ENCODE data around the gene ONECUT2. TPM values are rescaled to one million over a fixed set of nuclear protein-coding genes. Genes with fewer than 3 reads are reported as not detected.

The ONECUT2 gene
- polyA plus RNA-seq, 3 donors, result under 0.01 to 0.09 (median 0.01) TPM

DNA sequence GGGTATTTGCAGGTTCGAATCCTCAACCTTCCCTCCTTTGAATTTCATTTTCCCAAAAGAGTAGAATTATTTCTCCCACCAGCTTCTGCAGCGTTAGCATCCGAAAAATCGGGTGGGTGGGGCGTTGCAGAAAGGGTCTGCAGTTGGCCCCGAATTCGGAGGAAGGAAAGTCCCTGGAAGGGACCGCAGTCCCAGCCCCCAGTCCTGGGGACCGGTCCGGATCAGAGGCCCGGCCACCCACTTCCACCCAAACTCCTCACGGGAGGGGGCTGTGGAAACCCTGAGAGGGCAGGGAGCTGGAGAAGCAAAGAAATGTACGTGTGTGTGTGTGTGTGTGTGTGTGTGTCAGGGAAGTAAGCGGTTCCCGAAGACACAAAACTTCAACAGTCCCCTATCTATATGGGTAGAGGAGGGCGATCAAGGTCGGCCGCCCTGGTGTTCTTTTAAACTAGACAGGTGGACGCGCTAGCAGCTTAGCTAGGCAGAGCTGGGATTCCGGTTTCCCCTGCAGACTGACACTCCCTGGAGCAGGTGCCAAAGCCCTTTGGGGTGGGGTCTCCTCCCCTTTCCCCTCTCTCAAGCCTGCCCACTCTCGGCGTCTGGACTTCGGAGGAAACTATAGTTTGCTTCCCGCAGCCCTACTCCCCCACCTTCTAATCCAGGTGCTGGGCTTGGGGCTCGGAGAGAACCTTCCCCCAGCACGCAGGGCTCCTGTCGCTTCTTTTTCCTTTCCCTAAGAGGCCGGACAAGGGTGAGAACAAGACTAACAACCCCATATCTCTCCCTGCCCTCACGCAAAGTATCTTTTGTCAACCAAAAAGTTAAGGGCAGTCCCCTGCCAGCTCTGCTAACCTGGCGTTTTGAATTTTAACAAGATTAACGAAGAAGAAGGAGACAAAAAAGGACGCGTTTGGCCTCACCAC is 4.8 kb upstream of the ONECUT2 start:
- no peak overlapping the region for H3K27ac ChIP-seq (ENCODE audit: low read depth, low read length)
- 6 to 8% (median 7%) methylated on average over 34 of the region's 34 CpGs for WGBS, 3 donors

- H3K27ac ChIP-seq (ENCODE audit: low read depth, low read length), result no peak overlapping the region
- WGBS, 3 donors, result 12 to 18% (median 14%) methylated on average over 10 of the region's 10 CpGs
These were observed 4.2 kb upstream of the ONECUT2 start for GRCh38 chr18:57431002-57431382.

DNA sequence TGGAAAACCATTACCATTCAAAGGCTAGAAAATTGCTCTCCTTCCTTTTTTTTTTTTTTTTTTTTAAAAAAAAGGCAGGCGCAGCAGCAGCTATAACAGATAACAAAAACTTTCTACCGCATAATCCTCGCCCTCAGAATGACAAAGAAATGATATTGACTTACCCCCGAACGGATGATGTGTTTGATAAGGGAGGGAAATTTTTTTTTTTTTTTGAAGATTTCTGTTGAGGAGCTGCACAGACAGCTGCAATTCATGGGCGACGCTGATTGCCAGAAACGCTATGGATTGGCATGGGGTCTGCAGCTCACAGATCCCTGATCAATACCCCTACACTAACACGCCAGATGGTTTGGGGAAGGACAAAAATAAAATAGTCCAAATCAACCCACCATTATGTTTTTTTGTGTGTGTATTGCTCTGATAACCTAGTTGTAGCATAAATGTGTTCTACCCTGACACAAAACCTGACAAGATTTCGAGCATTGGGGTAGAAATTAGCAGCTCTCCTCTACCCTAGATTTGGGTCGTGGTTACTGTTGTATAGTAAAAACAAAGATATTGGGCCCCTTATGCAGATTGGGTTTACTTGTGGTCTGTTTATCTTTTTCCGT is 3.6 kb upstream of the ONECUT2 start:
- 9 to 11% (median 10%) methylated on average over 12 of the region's 12 CpGs for WGBS, 3 donors
- H3K27ac ChIP-seq (ENCODE audit: low read depth, low read length), result no peak overlapping the region

- H3K27ac ChIP-seq (ENCODE audit: low read depth, low read length), result no peak overlapping the region
- WGBS, 3 donors, result 25 to 40% (median 28%) methylated on average over 4 of the region's 4 CpGs
These were observed 3.0 kb upstream of the ONECUT2 start for GRCh38 chr18:57432140-57432539.

- H3K27ac ChIP-seq (ENCODE audit: low read depth, low read length), result no peak overlapping the region
- 5 to 9% (median 6%) methylated on average over 9 of the region's 9 CpGs for WGBS, 3 donors
These were observed 2.3 kb upstream of the ONECUT2 start for GRCh38 chr18:57432751-57433400.

DNA sequence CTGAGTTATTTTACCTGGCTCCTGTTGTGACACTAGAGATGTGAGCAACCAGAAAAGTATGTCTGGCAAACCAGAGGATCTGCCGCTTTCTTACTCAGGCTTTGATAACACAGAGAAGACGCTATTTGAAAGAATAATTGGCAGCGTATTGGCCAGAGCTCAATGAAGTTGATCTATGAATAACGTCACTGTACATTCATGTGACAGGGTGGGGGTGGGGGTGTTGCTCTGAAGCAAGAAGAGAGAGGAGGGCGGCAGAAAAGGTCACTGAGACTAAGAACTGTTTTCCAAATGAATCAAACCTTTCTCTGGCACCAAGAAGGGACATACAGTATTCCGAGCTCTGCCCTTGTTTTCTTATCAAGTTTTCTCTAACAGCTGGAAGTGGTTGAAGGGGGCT is 1.7 kb upstream of the ONECUT2 start:
- 6 to 8% (median 6%) methylated on average over 6 of the region's 6 CpGs for WGBS, 3 donors
- H3K27ac ChIP-seq (ENCODE audit: low read depth, low read length), result no peak overlapping the region

GRCh38 chr18:57433934-57434535 is 1.1 kb upstream of the ONECUT2 start:
- 3 to 5% (median 4%) methylated on average over 25 of the region's 25 CpGs for WGBS, 3 donors
- H3K27ac ChIP-seq (ENCODE audit: low read depth, low read length), result no peak overlapping the region

DNA sequence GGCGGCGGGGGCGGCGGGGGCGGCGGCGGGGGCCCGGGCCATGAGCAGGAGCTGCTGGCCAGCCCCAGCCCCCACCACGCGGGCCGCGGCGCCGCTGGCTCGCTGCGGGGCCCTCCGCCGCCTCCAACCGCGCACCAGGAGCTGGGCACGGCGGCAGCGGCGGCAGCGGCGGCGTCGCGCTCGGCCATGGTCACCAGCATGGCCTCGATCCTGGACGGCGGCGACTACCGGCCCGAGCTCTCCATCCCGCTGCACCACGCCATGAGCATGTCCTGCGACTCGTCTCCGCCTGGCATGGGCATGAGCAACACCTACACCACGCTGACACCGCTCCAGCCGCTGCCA is 644 bp downstream of the ONECUT2 start:
- WGBS, 3 donors, result 2 to 3% (median 3%) methylated on average over 25 to 43 of the region's 44 CpGs
- no peak overlapping the region for H3K27ac ChIP-seq (ENCODE audit: low read depth, low read length)

DNA sequence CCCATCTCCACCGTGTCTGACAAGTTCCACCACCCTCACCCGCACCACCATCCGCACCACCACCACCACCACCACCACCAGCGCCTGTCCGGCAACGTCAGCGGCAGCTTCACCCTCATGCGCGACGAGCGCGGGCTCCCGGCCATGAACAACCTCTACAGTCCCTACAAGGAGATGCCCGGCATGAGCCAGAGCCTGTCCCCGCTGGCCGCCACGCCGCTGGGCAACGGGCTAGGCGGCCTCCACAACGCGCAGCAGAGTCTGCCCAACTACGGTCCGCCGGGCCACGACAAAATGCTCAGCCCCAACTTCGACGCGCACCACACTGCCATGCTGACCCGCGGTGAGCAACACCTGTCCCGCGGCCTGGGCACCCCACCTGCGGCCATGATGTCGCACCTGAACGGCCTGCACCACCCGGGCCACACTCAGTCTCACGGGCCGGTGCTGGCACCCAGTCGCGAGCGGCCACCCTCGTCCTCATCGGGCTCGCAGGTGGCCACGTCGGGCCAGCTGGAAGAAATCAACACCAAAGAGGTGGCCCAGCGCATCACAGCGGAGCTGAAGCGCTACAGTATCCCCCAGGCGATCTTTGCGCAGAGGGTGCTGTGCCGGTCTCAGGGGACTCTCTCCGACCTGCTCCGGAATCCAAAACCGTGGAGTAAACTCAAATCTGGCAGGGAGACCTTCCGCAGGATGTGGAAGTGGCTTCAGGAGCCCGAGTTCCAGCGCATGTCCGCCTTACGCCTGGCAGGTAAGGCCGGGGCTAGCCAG is 1.2 kb downstream of the ONECUT2 start:
- WGBS, 3 donors, result 5 to 7% (median 7%) methylated on average over 62 of the region's 62 CpGs
- H3K27ac ChIP-seq (ENCODE audit: low read depth, low read length), result no peak overlapping the region

- no peak overlapping the region for H3K27ac ChIP-seq (ENCODE audit: low read depth, low read length)
- WGBS, 3 donors, result 6 to 8% (median 7%) methylated on average over 13 of the region's 13 CpGs
These were observed 1.8 kb downstream of the ONECUT2 start for GRCh38 chr18:57436965-57437333.

DNA sequence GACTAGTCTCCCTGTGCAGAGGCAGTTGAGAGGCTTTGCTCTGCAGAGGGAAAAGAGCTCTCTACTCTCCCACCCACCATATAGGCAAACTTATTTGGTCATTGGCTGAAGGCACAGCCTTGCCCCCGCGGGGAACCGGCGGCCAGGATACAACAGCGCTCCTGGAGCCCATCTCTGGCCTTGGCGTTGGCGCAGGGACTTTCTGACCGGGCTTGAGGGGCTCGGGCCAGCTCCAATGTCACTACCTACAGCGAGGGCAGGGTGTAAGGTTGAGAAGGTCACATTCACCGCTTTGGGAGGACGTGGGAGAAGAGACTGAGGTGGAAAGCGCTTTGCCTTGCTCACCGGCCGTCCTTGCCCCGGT is 2.2 kb downstream of the ONECUT2 start:
- no peak overlapping the region for H3K27ac ChIP-seq (ENCODE audit: low read depth, low read length)
- WGBS, 3 donors, result 2 to 4% (median 3%) methylated on average over 16 of the region's 16 CpGs

- 1 to 2% (median 2%) methylated on average over 72 of the region's 72 CpGs for WGBS, 3 donors
- H3K27ac ChIP-seq (ENCODE audit: low read depth, low read length), result no peak overlapping the region
These were observed 2.8 kb downstream of the ONECUT2 start for GRCh38 chr18:57437766-57438671.

DNA sequence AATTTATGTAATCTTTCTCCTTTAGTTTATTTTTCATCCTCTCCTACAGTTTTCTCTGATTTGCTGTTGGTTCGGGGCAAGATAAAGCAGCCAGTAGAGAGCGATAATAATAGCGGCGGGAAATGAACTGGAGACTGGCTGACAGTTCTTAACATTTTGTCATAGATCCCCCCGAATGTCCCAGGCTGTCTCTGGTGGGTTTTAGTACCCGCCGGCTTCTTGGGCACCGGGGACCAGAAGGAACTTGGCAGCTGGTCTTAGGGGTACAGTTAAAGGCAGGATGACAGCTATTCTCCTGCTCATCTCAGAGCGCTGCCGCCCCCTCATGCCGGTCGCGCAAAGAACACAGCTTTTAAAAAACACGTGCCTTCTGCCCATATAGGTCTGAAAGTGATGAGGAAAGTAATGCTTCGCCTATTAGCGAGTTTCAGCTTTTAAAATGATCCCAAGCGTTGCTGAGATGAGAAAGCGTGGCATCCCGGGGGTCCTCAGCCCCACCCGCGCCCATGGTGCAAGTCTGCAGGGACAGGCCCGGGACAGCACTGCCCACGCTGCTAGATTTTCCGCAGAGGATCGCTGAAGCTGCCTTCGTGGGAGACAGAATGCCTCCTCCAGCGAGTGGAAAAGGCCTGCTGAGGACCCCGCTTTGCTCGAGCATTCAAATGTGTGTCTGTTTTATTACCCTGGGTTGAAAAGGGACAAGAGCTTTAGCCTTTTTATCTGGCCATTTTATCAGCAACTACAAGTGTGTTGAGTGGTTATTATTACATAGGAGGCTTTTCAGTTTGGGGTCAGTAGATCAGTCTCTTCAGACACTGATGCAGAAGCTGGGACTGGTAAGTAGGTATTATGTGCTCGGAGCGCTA is 3.8 kb downstream of the ONECUT2 start:
- WGBS, 3 donors, result 4 to 12% (median 4%) methylated on average over 31 of the region's 31 CpGs

GRCh38 chr18:57439609-57439968 is 4.4 kb downstream of the ONECUT2 start:
- 3 to 9% (median 4%) methylated on average over 26 of the region's 26 CpGs for WGBS, 3 donors
- H3K27ac ChIP-seq (ENCODE audit: low read depth, low read length), result no peak overlapping the region

More for the DNA sequence above, 3.8 kb downstream of the ONECUT2 start:
- no peak overlapping the region for H3K27ac ChIP-seq (ENCODE audit: low read depth, low read length)

- 8 to 10% (median 9%) methylated on average over 17 of the region's 17 CpGs for WGBS, 3 donors
- H3K27ac ChIP-seq (ENCODE audit: low read depth, low read length), result no peak overlapping the region
These were observed 4.8 kb downstream of the ONECUT2 start for GRCh38 chr18:57439985-57440330.

- H3K27ac ChIP-seq (ENCODE audit: low read depth, low read length), result no peak overlapping the region
- 4 to 5% (median 4%) methylated on average over 59 to 60 of the region's 60 CpGs for WGBS, 3 donors
These were observed 5.3 kb downstream of the ONECUT2 start for GRCh38 chr18:57440331-57441070.
